Measurements from ENCODE around the gene TP53I13.

The TP53I13 gene

GRCh38 chr17:29567554-29568330, 759 bp upstream of the TP53I13 start:
- no peaks in the 10 kb centered on the region for H3K36me3 ChIP-seq (ENCODE audit: control insufficient read depth, insufficient read depth, low read length)
- H3K4me3 ChIP-seq (ENCODE audit: low read depth, low read length) = peak overlapping the region; percentile 66
- no peak overlapping the region for H3K27ac ChIP-seq (ENCODE audit: low read depth, low read length)
- H3K9me3 ChIP-seq (ENCODE audit: control insufficient read depth, insufficient read depth, low read depth, low read length) = no peaks in the 10 kb centered on the region
- peaks cover 58% of the 10 kb centered on the region for H3K27me3 ChIP-seq (ENCODE audit: control insufficient read depth, insufficient read depth, low read length)
- peaks cover 16% of the 10 kb centered on the region for H3K4me1 ChIP-seq (ENCODE audit: control insufficient read depth, insufficient read depth, low read length)
- peak overlapping the region; percentile 9 for H3K9ac ChIP-seq (ENCODE audit: low read length)

- H3K9ac ChIP-seq (ENCODE audit: low read length) = peak overlapping the region; percentile 62
- H3K9me3 ChIP-seq (ENCODE audit: control insufficient read depth, insufficient read depth, low read depth, low read length) = no peaks in the 10 kb centered on the region
These were observed 897 bp downstream of the TP53I13 start for GRCh38 chr17:29569245-29569950.

GRCh38 chr17:29570521-29570920, 2.0 kb downstream of the TP53I13 start:
- peaks cover 18% of the 10 kb centered on the region for H3K36me3 ChIP-seq (ENCODE audit: control insufficient read depth, insufficient read depth, low read length)
- H3K4me3 ChIP-seq (ENCODE audit: low read depth, low read length) = no peak overlapping the region

More at GRCh38 chr17:29569245-29569950, 897 bp downstream of the TP53I13 start:
- peaks cover 49% of the 10 kb centered on the region for H3K27me3 ChIP-seq (ENCODE audit: control insufficient read depth, insufficient read depth, low read length)
- H3K4me3 ChIP-seq (ENCODE audit: low read depth, low read length) = peak overlapping the region; percentile 82
- peaks cover 7% of the 10 kb centered on the region for H3K36me3 ChIP-seq (ENCODE audit: control insufficient read depth, insufficient read depth, low read length)
- H3K4me1 ChIP-seq (ENCODE audit: control insufficient read depth, insufficient read depth, low read length) = peaks cover 19% of the 10 kb centered on the region
- no peak overlapping the region for H3K27ac ChIP-seq (ENCODE audit: low read depth, low read length)

GRCh38 chr17:29571486-29571882, 3.0 kb downstream of the TP53I13 start:
- H3K27me3 ChIP-seq (ENCODE audit: control insufficient read depth, insufficient read depth, low read length) = peaks cover 28% of the 10 kb centered on the region
- H3K9me3 ChIP-seq (ENCODE audit: control insufficient read depth, insufficient read depth, low read depth, low read length) = no peaks in the 10 kb centered on the region

More at GRCh38 chr17:29570521-29570920, 2.0 kb downstream of the TP53I13 start:
- Histone ChIP-seq H3K4me1 (ENCODE audit: control insufficient read depth, insufficient read depth, low read length) (peaks cover 18% of the 10 kb centered on the region), H3K9ac (ENCODE audit: low read length) (no peak overlapping the region), H3K27ac (ENCODE audit: low read depth, low read length) (no peak overlapping the region), H3K9me3 (ENCODE audit: control insufficient read depth, insufficient read depth, low read depth, low read length) (no peaks in the 10 kb centered on the region), H3K27me3 (ENCODE audit: control insufficient read depth, insufficient read depth, low read length) (peaks cover 38% of the 10 kb centered on the region)

GRCh38 chr17:29571883-29572681, 3.6 kb downstream of the TP53I13 start:
- Histone ChIP-seq H3K9me3 (ENCODE audit: control insufficient read depth, insufficient read depth, low read depth, low read length) (no peaks in the 10 kb centered on the region), H3K4me3 (ENCODE audit: low read depth, low read length) (peak overlapping the region; percentile 20; the same call in 1 of the 2 replicates), H3K4me1 (ENCODE audit: control insufficient read depth, insufficient read depth, low read length) (peaks cover 14% of the 10 kb centered on the region; the same call in 1 of the 2 replicates), H3K36me3 (ENCODE audit: control insufficient read depth, insufficient read depth, low read length) (peaks cover 33% of the 10 kb centered on the region), H3K9ac (ENCODE audit: low read length) (no peak overlapping the region), H3K27ac (ENCODE audit: low read depth, low read length) (no peak overlapping the region), H3K27me3 (ENCODE audit: control insufficient read depth, insufficient read depth, low read length) (peaks cover 24% of the 10 kb centered on the region)

More at GRCh38 chr17:29571486-29571882, 3.0 kb downstream of the TP53I13 start:
- peaks cover 28% of the 10 kb centered on the region for H3K36me3 ChIP-seq (ENCODE audit: control insufficient read depth, insufficient read depth, low read length)
- H3K9ac ChIP-seq (ENCODE audit: low read length) = no peak overlapping the region
- H3K4me3 ChIP-seq (ENCODE audit: low read depth, low read length) = no peak overlapping the region
- H3K4me1 ChIP-seq (ENCODE audit: control insufficient read depth, insufficient read depth, low read length) = peaks cover 14% of the 10 kb centered on the region; the same call in 1 of the 2 replicates
- no peak overlapping the region for H3K27ac ChIP-seq (ENCODE audit: low read depth, low read length)

- Histone ChIP-seq H3K27me3 (ENCODE audit: control insufficient read depth, insufficient read depth, low read length) (peaks cover 16% of the 10 kb centered on the region; the same call in 1 of the 2 replicates), H3K27ac (ENCODE audit: low read depth, low read length) (no peak overlapping the region), H3K9ac (ENCODE audit: low read length) (no peak overlapping the region), H3K9me3 (ENCODE audit: control insufficient read depth, insufficient read depth, low read depth, low read length) (no peaks in the 10 kb centered on the region), H3K4me3 (ENCODE audit: low read depth, low read length) (peak overlapping the region; percentile 40; the same call in 1 of the 2 replicates), H3K4me1 (ENCODE audit: control insufficient read depth, insufficient read depth, low read length) (peaks cover 14% of the 10 kb centered on the region; the same call in 1 of the 2 replicates), H3K36me3 (ENCODE audit: control insufficient read depth, insufficient read depth, low read length) (peaks cover 41% of the 10 kb centered on the region)
These were observed 4.4 kb downstream of the TP53I13 start for GRCh38 chr17:29572691-29573557.

- H3K4me3 ChIP-seq (ENCODE audit: low read depth, low read length) = no peak overlapping the region
- no peak overlapping the region for H3K9ac ChIP-seq (ENCODE audit: low read length)
- peaks cover 47% of the 10 kb centered on the region for H3K36me3 ChIP-seq (ENCODE audit: control insufficient read depth, insufficient read depth, low read length)
- H3K27me3 ChIP-seq (ENCODE audit: control insufficient read depth, insufficient read depth, low read length) = peaks cover 16% of the 10 kb centered on the region; the same call in 1 of the 2 replicates
- H3K4me1 ChIP-seq (ENCODE audit: control insufficient read depth, insufficient read depth, low read length) = peaks cover 14% of the 10 kb centered on the region; the same call in 1 of the 2 replicates
- H3K27ac ChIP-seq (ENCODE audit: low read depth, low read length) = no peak overlapping the region
- no peaks in the 10 kb centered on the region for H3K9me3 ChIP-seq (ENCODE audit: control insufficient read depth, insufficient read depth, low read depth, low read length)
These were observed 5.0 kb downstream of the TP53I13 start for GRCh38 chr17:29573558-29573869.

GRCh38 chr17:29573871-29574731, 5.6 kb downstream of the TP53I13 start:
- Histone ChIP-seq H3K9me3 (ENCODE audit: control insufficient read depth, insufficient read depth, low read depth, low read length) (no peaks in the 10 kb centered on the region), H3K4me1 (ENCODE audit: control insufficient read depth, insufficient read depth, low read length) (peaks cover 13% of the 10 kb centered on the region; the same call in 1 of the 2 replicates), H3K27ac (ENCODE audit: low read depth, low read length) (no peak overlapping the region), H3K27me3 (ENCODE audit: control insufficient read depth, insufficient read depth, low read length) (peaks cover 15% of the 10 kb centered on the region; the same call in 1 of the 2 replicates), H3K4me3 (ENCODE audit: low read depth, low read length) (no peak overlapping the region), H3K9ac (ENCODE audit: low read length) (no peak overlapping the region), H3K36me3 (ENCODE audit: control insufficient read depth, insufficient read depth, low read length) (peaks cover 53% of the 10 kb centered on the region)

- Histone ChIP-seq H3K36me3 (ENCODE audit: control insufficient read depth, insufficient read depth, low read length) (peaks cover 55% of the 10 kb centered on the region), H3K9ac (ENCODE audit: low read length) (no peak overlapping the region), H3K27me3 (ENCODE audit: control insufficient read depth, insufficient read depth, low read length) (peaks cover 11% of the 10 kb centered on the region; the same call in 1 of the 2 replicates), H3K4me1 (ENCODE audit: control insufficient read depth, insufficient read depth, low read length) (peaks cover 8% of the 10 kb centered on the region; the same call in 1 of the 2 replicates), H3K27ac (ENCODE audit: low read depth, low read length) (no peak overlapping the region), H3K4me3 (ENCODE audit: low read depth, low read length) (no peak overlapping the region), H3K9me3 (ENCODE audit: control insufficient read depth, insufficient read depth, low read depth, low read length) (no peaks in the 10 kb centered on the region)
These were observed 6.4 kb downstream of the TP53I13 start for GRCh38 chr17:29574732-29575510.
